GM23338 (cell line): ENCODE measurements around the gene CSRP2. TPM values are rescaled to one million over a fixed set of nuclear protein-coding genes. Genes with fewer than 3 reads are reported as not detected.

ENCODE experiments used
- ATAC-seq: fragments of 200-7000 bp; cut with Tn5 transposase; 3 replicates; pipeline ENCODE4 v1.9.1; 2020
- DNase-seq: peaks from one replicate; pipeline ENCODE4 v3.0.0-alpha.2; 2015; ENCODE audit warnings: low spot score
- H2AFZ ChIP-seq: fragments of 200-600 bp; sonication (generic); 2 replicates; pipeline ENCODE4 v1.8.0; 2016; ENCODE audit warnings: antibody characterized with exemption, mild to moderate bottlenecking, moderate library complexity
- H3F3A ChIP-seq: fragments of 200-600 bp; sonication (generic); replicated peaks from 2 replicates; pipeline ENCODE4 v1.8.0; 2017; ENCODE audit warnings: antibody characterized with exemption, mixed run types, low read depth
- H3K27ac ChIP-seq: fragments of 200-600 bp; sonication (generic); 2 replicates; pipeline ENCODE4 v1.6.1; 2016; ENCODE audit warnings: low read depth
- H3K27me3 ChIP-seq: fragments of 200-600 bp; sonication (generic); 2 replicates; pipeline ENCODE4 v1.8.0; 2016; ENCODE audit warnings: mild to moderate bottlenecking, mixed run types, moderate library complexity; ENCODE audit not compliant: insufficient read depth
- H3K36me3 ChIP-seq: fragments of 200-600 bp; sonication (generic); 2 replicates; pipeline ENCODE4 v1.8.0; 2016; ENCODE audit warnings: mild to moderate bottlenecking; ENCODE audit not compliant: insufficient read depth
- H3K4me1 ChIP-seq: fragments of 200-600 bp; sonication (generic); 2 replicates; pipeline ENCODE4 v1.8.0; 2016; ENCODE audit warnings: mild to moderate bottlenecking, moderate library complexity; ENCODE audit not compliant: insufficient read depth
- H3K4me2 ChIP-seq: fragments of 200-600 bp; sonication (generic); 2 replicates; pipeline ENCODE4 v1.7.1; 2017; ENCODE audit warnings: mixed run types
- H3K4me3 ChIP-seq: fragments of 200-600 bp; sonication (generic); 2 replicates; pipeline ENCODE4 v1.6.1; 2016; ENCODE audit warnings: mixed run types
- H3K79me2 ChIP-seq: fragments of 200-600 bp; sonication (generic); replicated peaks from 2 replicates; pipeline ENCODE4 v1.8.0; 2017; ENCODE audit warnings: mild to moderate bottlenecking; ENCODE audit not compliant: insufficient read depth
- H3K9me2 ChIP-seq: fragments of 200-600 bp; sonication (generic); 2 replicates; pipeline ENCODE4 v1.8.0; 2017; ENCODE audit not compliant: insufficient read depth
- H4K20me1 ChIP-seq: fragments of 200-600 bp; sonication (generic); replicated peaks from 2 replicates; pipeline ENCODE4 v1.8.0; 2017; ENCODE audit warnings: mild to moderate bottlenecking; ENCODE audit not compliant: insufficient read depth
- H3K27ac Mint-ChIP-seq: 2 replicates; pipeline ENCODE4 v1.8.0; 2020; ENCODE audit warnings: inconsistent platforms, mild to moderate bottlenecking, moderate library complexity, mixed read lengths
- H3K27me3 Mint-ChIP-seq: 3 replicates; pipeline ENCODE4 v1.8.0; 2022; ENCODE audit warnings: low read depth, mild to moderate bottlenecking, moderate library complexity, mixed read lengths, inconsistent platforms; ENCODE audit not compliant: insufficient read depth, poor library complexity
- H3K36me3 Mint-ChIP-seq: 3 replicates; pipeline ENCODE4 v1.8.0; 2021; ENCODE audit warnings: low read depth, mild to moderate bottlenecking, inconsistent platforms, moderate library complexity, mixed read lengths
- H3K4me1 Mint-ChIP-seq: 3 replicates; pipeline ENCODE4 v1.8.0; 2020; ENCODE audit warnings: mild to moderate bottlenecking, inconsistent platforms, mixed read lengths
- H3K4me3 Mint-ChIP-seq: 3 replicates; pipeline ENCODE4 v1.8.0; 2021; ENCODE audit warnings: moderate library complexity, mild to moderate bottlenecking, inconsistent platforms, mixed read lengths
- H3K9me3 Mint-ChIP-seq: 3 replicates; pipeline ENCODE4 v1.8.0; 2020; ENCODE audit warnings: moderate library complexity, mild to moderate bottlenecking, inconsistent platforms, mixed read lengths
- CREB1 ChIP-seq: fragments of 250-450 bp; sonication (Bioruptor Pico); IDR thresholded peaks from 2 replicates; pipeline ENCODE4 v1.5.0; 2020; ENCODE audit warnings: low read depth, mild to moderate bottlenecking, moderate library complexity
- CTCF ChIP-seq, 2 experiments: fragments of 200-600 bp in 1 of 2; sonication (generic) in 1 of 2; conservative IDR thresholded peaks; 2 replicates each; pipeline versions ENCODE4 v1.5.1 to v1.6.1; 2016 to 2017; ENCODE audit warnings: antibody characterized with exemption in 2 of 2, low read depth in 2 of 2, mild to moderate bottlenecking in 2 of 2, moderate library complexity in 1 of 2
- EZH2 ChIP-seq: fragments of 200-600 bp; sonication (generic); IDR thresholded peaks from one replicate; pipeline ENCODE4 v1.8.0; 2017; ENCODE audit warnings: antibody characterized with exemption, mild to moderate bottlenecking, low read depth; ENCODE audit not compliant: unreplicated experiment
- EZH2phosphoT487 ChIP-seq: fragments of 200-600 bp; sonication (generic); IDR thresholded peaks from one replicate; pipeline ENCODE4 v1.8.1; 2018; ENCODE audit warnings: antibody characterized with exemption; ENCODE audit not compliant: unreplicated experiment
- JUNB ChIP-seq: IDR thresholded peaks from one replicate; pipeline ENCODE4 v1.6.1; 2016; ENCODE audit warnings: antibody characterized with exemption; ENCODE audit not compliant: unreplicated experiment
- NANOG ChIP-seq: IDR thresholded peaks from 2 replicates; pipeline ENCODE4 v1.6.1; 2016; ENCODE audit warnings: antibody characterized with exemption, borderline replicate concordance
- POLR2AphosphoS5 ChIP-seq: IDR thresholded peaks from 2 replicates; pipeline ENCODE4 v1.6.1; 2016; ENCODE audit warnings: antibody characterized with exemption, low read depth
- STAT1 ChIP-seq: IDR thresholded peaks from one replicate; pipeline ENCODE4 v1.6.1; 2016; ENCODE audit warnings: antibody characterized with exemption; ENCODE audit not compliant: unreplicated experiment
- ZNF114 ChIP-seq: fragments of 250-450 bp; sonication (Bioruptor Pico); IDR thresholded peaks from 2 replicates; pipeline ENCODE4 v1.5.0; 2020; ENCODE audit warnings: mild to moderate bottlenecking, moderate library complexity
- ZNF331 ChIP-seq: fragments of 250-450 bp; sonication (Bioruptor Pico); IDR thresholded peaks from 2 replicates; pipeline ENCODE4 v1.5.0; 2020; ENCODE audit warnings: low read depth, mild to moderate bottlenecking, moderate library complexity
- ZNF462 ChIP-seq: fragments of 250-450 bp; sonication (Bioruptor Pico); IDR thresholded peaks from 2 replicates; pipeline ENCODE4 v1.5.0; 2020; ENCODE audit warnings: mild to moderate bottlenecking, moderate library complexity
- polyA plus RNA-seq: library from polyadenylated mRNA; unstranded; fragments of >200 nt; fragmentation: Nextera tagmentation; extraction: Ambion mirVana; gene quantifications from 2 replicates; pipeline ENCODE4 v1.2.1, GENCODE V29; 2016
- total RNA-seq: library from RNA; depleted of rRNA; stranded (reverse); fragments of >200 nt; shearing (Covaris generic); gene quantifications from 2 replicates; pipeline ENCODE4 v1.2.3, GENCODE V29; 2014
- TF ChIP-seq, protein P1 (sequence below): IDR thresholded peaks from one replicate; pipeline ENCODE4 v1.6.1; 2018; ENCODE audit warnings: antibody characterized with exemption; ENCODE audit not compliant: unreplicated experiment
- TF ChIP-seq, protein P2 (sequence below): IDR thresholded peaks from 2 replicates; pipeline ENCODE4 v1.6.1; 2016; ENCODE audit warnings: antibody characterized with exemption

The CSRP2 gene
- total and polyA plus RNA-seq, 2 experiments from 2014 or later, result 166 to 315 TPM

GRCh38 chr12:76863837-76864236 lies 15.0 kb downstream of the CSRP2 start:
- TF ChIP-seq, protein P1, sequence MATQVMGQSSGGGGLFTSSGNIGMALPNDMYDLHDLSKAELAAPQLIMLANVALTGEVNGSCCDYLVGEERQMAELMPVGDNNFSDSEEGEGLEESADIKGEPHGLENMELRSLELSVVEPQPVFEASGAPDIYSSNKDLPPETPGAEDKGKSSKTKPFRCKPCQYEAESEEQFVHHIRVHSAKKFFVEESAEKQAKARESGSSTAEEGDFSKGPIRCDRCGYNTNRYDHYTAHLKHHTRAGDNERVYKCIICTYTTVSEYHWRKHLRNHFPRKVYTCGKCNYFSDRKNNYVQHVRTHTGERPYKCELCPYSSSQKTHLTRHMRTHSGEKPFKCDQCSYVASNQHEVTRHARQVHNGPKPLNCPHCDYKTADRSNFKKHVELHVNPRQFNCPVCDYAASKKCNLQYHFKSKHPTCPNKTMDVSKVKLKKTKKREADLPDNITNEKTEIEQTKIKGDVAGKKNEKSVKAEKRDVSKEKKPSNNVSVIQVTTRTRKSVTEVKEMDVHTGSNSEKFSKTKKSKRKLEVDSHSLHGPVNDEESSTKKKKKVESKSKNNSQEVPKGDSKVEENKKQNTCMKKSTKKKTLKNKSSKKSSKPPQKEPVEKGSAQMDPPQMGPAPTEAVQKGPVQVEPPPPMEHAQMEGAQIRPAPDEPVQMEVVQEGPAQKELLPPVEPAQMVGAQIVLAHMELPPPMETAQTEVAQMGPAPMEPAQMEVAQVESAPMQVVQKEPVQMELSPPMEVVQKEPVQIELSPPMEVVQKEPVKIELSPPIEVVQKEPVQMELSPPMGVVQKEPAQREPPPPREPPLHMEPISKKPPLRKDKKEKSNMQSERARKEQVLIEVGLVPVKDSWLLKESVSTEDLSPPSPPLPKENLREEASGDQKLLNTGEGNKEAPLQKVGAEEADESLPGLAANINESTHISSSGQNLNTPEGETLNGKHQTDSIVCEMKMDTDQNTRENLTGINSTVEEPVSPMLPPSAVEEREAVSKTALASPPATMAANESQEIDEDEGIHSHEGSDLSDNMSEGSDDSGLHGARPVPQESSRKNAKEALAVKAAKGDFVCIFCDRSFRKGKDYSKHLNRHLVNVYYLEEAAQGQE, result no peak
- TF ChIP-seq EZH2 (no peak), POLR2AphosphoS5 (no peak), EZH2phosphoT487 (no peak), STAT1 (no peak), ZNF114 (no peak), CTCF (conservative IDR thresholded peaks at IDR 0.05; ENCODE audit: low read depth in 2 of 2) (no peak), JUNB (no peak), ZNF331 (CRISPR knock-in tag) (no peak), ZNF462 (CRISPR knock-in tag) (no peak), NANOG (no peak), CREB1 (CRISPR knock-in tag) (no peak)
- TF ChIP-seq, protein P2, sequence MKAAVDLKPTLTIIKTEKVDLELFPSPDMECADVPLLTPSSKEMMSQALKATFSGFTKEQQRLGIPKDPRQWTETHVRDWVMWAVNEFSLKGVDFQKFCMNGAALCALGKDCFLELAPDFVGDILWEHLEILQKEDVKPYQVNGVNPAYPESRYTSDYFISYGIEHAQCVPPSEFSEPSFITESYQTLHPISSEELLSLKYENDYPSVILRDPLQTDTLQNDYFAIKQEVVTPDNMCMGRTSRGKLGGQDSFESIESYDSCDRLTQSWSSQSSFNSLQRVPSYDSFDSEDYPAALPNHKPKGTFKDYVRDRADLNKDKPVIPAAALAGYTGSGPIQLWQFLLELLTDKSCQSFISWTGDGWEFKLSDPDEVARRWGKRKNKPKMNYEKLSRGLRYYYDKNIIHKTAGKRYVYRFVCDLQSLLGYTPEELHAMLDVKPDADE, result no peak
- Histone ChIP-seq H2AFZ (no peak overlapping the region), H3K4me1 (peaks cover 28% of the 10 kb centered on the region), H3K27ac (peak overlapping the region; percentile 30), H3K4me3 (no peak overlapping the region), H3K79me2 (peaks cover 23% of the 10 kb centered on the region), H3K4me2 (peak overlapping the region; percentile 45; the same call in 1 of the 2 replicates), H4K20me1 (0 out of 2 replicates have a peak, but pooled peaks cover 5% of the 10 kb centered on the region), H3K27me3 (no peaks in the 10 kb centered on the region), H3K36me3 (peaks cover 11% of the 10 kb centered on the region; the same call in 1 of the 2 replicates), H3K9me2 (no peaks in the 10 kb centered on the region), H3F3A (no peaks in the 10 kb centered on the region; the same call in 1 of the 2 replicates)
- no peak overlapping the region for H3K4me3 Mint-ChIP-seq
- H3K4me1 Mint-ChIP-seq, result peaks cover 34% of the 10 kb centered on the region
- H3K36me3 Mint-ChIP-seq, result peaks cover 37% of the 10 kb centered on the region
- DNase-seq, result no peak
- no peak for ATAC-seq
- H3K9me3 Mint-ChIP-seq, result no peaks in the 10 kb centered on the region
- H3K27me3 Mint-ChIP-seq, result peaks cover 4% of the 10 kb centered on the region
- H3K27ac Mint-ChIP-seq, result peak overlapping the region; percentile 60
